WERI-Rb-1 (cell line): ENCODE results near the gene KRIT1.

Source experiments
- DNase-seq: peaks from one replicate; pipeline ENCODE4 v3.0.0-alpha.2; 2020
- H3K27ac ChIP-seq: fragments of 250-450 bp; sonication (Bioruptor Pico); 2 replicates; pipeline ENCODE4 v1.5.1; 2020; ENCODE audit warnings: mild to moderate bottlenecking, moderate library complexity
- H3K27me3 ChIP-seq: fragments of 250-450 bp; sonication (Bioruptor Pico); 2 replicates; pipeline ENCODE4 v1.5.1; 2021; ENCODE audit warnings: mild to moderate bottlenecking, low read depth, moderate library complexity; ENCODE audit not compliant: insufficient read depth, severe bottlenecking
- H3K36me3 ChIP-seq: fragments of 250-450 bp; sonication (Bioruptor Pico); 2 replicates; pipeline ENCODE4 v1.5.1; 2020; ENCODE audit warnings: mild to moderate bottlenecking, moderate library complexity
- H3K4me3 ChIP-seq: 2 replicates; pipeline ENCODE4 v1.5.1; 2011; ENCODE audit warnings: low read depth, mild to moderate bottlenecking, control low read depth, low read length
- H3K9me3 ChIP-seq: fragments of 250-450 bp; sonication (Bioruptor Pico); 2 replicates; pipeline ENCODE4 v1.5.1; 2021; ENCODE audit warnings: mild to moderate bottlenecking, moderate library complexity; ENCODE audit not compliant: severe bottlenecking
- CTCF ChIP-seq: IDR thresholded peaks from 2 replicates; pipeline ENCODE4 v1.5.1; 2011; ENCODE audit warnings: low read depth, mild to moderate bottlenecking, control low read depth, inconsistent platforms, low read length

Gene KRIT1

GRCh38 chr7:92155108-92155739 lies 90.5 kb downstream of the KRIT1 start:
- no peaks in the 10 kb centered on the region for H3K36me3 ChIP-seq
- TF ChIP-seq CTCF: no peak
- DNase-seq: no peak
- no peaks in the 10 kb centered on the region for H3K9me3 ChIP-seq
- no peaks in the 10 kb centered on the region for H3K27me3 ChIP-seq
- no peak overlapping the region for H3K4me3 ChIP-seq
- H3K27ac ChIP-seq: no peak overlapping the region

DNA sequence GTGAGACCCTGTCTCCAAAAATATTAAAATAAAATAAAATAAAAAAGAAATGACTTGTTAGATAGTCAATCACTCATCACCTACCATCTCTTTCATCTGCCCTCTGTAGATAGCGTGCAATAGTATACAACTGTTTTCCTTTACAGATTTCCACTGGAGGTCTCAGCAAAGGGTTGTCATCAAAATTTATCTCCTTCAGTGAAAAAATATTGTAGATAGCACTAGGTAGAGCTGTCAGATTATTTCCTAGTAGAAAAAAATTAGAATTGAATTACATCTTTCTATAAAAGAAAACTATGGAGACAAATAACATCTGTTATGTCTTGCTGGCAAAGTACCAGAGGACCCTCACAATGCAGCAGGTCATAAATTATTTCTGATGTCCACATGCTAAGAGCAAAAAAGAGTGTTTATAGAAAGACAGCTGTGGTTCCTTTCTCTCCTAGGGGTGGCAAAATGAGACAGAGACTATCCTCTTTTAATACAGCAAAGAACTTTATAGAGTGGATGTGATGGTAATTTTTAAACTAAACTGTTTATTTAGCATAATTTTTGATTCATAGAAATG lies 95.2 kb downstream of the KRIT1 start:
- H3K4me3 ChIP-seq: no peak overlapping the region
- H3K36me3 ChIP-seq: no peaks in the 10 kb centered on the region
- no peaks in the 10 kb centered on the region for H3K9me3 ChIP-seq
- no peak overlapping the region for H3K27ac ChIP-seq
- H3K27me3 ChIP-seq: no peaks in the 10 kb centered on the region
- TF ChIP-seq CTCF: no peak
- no peak for DNase-seq

DNA sequence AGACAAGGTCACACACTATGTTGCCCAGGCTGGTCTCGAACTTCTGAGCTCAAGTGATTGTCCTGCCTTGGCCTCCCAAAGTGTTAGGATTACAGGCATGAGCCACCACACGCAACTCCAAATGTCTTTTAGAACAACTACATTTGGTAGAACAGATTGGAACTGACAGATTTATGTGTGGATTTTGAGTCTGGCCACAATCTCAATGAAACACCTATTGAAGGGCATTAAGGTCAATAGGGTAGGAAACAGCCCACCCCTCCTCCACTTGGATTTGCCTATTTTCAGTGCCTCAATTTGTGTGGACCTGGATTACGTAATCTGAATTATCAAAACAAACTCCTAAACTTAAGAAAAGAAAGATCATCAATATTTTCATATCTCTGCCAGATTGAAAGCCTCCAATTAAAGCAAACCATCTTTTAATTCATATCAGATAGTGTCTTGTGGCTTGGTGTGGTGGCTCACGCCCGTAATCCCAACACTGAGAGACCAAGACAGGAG lies 95.9 kb downstream of the KRIT1 start:
- Histone ChIP-seq H3K27me3 (no peaks in the 10 kb centered on the region), H3K36me3 (no peaks in the 10 kb centered on the region), H3K27ac (no peak overlapping the region), H3K9me3 (no peaks in the 10 kb centered on the region), H3K4me3 (no peak overlapping the region)
- DNase-seq: no peak
- TF ChIP-seq CTCF: no peak
